Activated naive CD4-positive, alpha-beta T cell treated with anti-CD3 and anti-CD28 coated beads, Interleukin-2, amount 50 U/mL, for 24 hours (primary cell): ENCODE results near the gene XIRP2.

Source experiments
- H3K27ac Mint-ChIP-seq: one replicate; pipeline ENCODE4 v1.8.0; 2021; ENCODE audit warnings: mild to moderate bottlenecking, mixed read lengths
- H3K27me3 Mint-ChIP-seq: one replicate; pipeline ENCODE4 v1.8.0; 2021; ENCODE audit warnings: mixed read lengths
- H3K36me3 Mint-ChIP-seq: one replicate; pipeline ENCODE4 v1.8.0; 2021; ENCODE audit warnings: mixed read lengths
- H3K4me1 Mint-ChIP-seq: one replicate; pipeline ENCODE4 v1.8.0; 2021; ENCODE audit warnings: mixed read lengths
- H3K4me3 Mint-ChIP-seq: one replicate; pipeline ENCODE4 v1.8.0; 2021; ENCODE audit warnings: mild to moderate bottlenecking, mixed read lengths
- H3K9me3 Mint-ChIP-seq: one replicate; pipeline ENCODE4 v1.8.0; 2021; ENCODE audit warnings: mixed read lengths

Gene XIRP2

GRCh38 chr2:166901336-166901735 is 13.1 kb downstream of the XIRP2 start:
- Mint-ChIP-seq H3K4me3 (no peak overlapping the region), H3K36me3 (no peaks in the 10 kb centered on the region), H3K4me1 (no peaks in the 10 kb centered on the region), H3K27me3 (no peaks in the 10 kb centered on the region), H3K9me3 (no peaks in the 10 kb centered on the region), H3K27ac (no peak overlapping the region)

- Mint-ChIP-seq H3K4me3 (no peak overlapping the region), H3K27me3 (no peaks in the 10 kb centered on the region), H3K27ac (no peak overlapping the region), H3K9me3 (no peaks in the 10 kb centered on the region), H3K36me3 (no peaks in the 10 kb centered on the region), H3K4me1 (no peaks in the 10 kb centered on the region)
Measured at GRCh38 chr2:166916987-166917386, 28.7 kb downstream of the XIRP2 start.

- Mint-ChIP-seq H3K4me1 (no peaks in the 10 kb centered on the region), H3K4me3 (no peak overlapping the region), H3K27ac (no peak overlapping the region), H3K36me3 (no peaks in the 10 kb centered on the region), H3K27me3 (no peaks in the 10 kb centered on the region), H3K9me3 (no peaks in the 10 kb centered on the region)
Measured at GRCh38 chr2:166917415-166917814, 29.1 kb downstream of the XIRP2 start.

GRCh38 chr2:166921261-166921896 is 33.1 kb downstream of the XIRP2 start:
- no peak overlapping the region for H3K4me3 Mint-ChIP-seq
- no peaks in the 10 kb centered on the region for H3K4me1 Mint-ChIP-seq
- no peak overlapping the region for H3K27ac Mint-ChIP-seq
- no peaks in the 10 kb centered on the region for H3K9me3 Mint-ChIP-seq
- H3K27me3 Mint-ChIP-seq = no peaks in the 10 kb centered on the region
- H3K36me3 Mint-ChIP-seq = no peaks in the 10 kb centered on the region

GRCh38 chr2:166924967-166925366 is 36.7 kb downstream of the XIRP2 start:
- no peaks in the 10 kb centered on the region for H3K27me3 Mint-ChIP-seq
- H3K27ac Mint-ChIP-seq = no peak overlapping the region
- no peak overlapping the region for H3K4me3 Mint-ChIP-seq
- H3K4me1 Mint-ChIP-seq = no peaks in the 10 kb centered on the region
- no peaks in the 10 kb centered on the region for H3K36me3 Mint-ChIP-seq
- H3K9me3 Mint-ChIP-seq = no peaks in the 10 kb centered on the region

- no peaks in the 10 kb centered on the region for H3K36me3 Mint-ChIP-seq
- H3K9me3 Mint-ChIP-seq = no peaks in the 10 kb centered on the region
- no peak overlapping the region for H3K4me3 Mint-ChIP-seq
- no peak overlapping the region for H3K27ac Mint-ChIP-seq
- no peaks in the 10 kb centered on the region for H3K27me3 Mint-ChIP-seq
- H3K4me1 Mint-ChIP-seq = no peaks in the 10 kb centered on the region
Measured at GRCh38 chr2:166926657-166927056, 38.4 kb downstream of the XIRP2 start.

GRCh38 chr2:166932032-166932431 is 43.8 kb downstream of the XIRP2 start:
- H3K27me3 Mint-ChIP-seq = no peaks in the 10 kb centered on the region
- H3K27ac Mint-ChIP-seq = no peak overlapping the region
- no peaks in the 10 kb centered on the region for H3K36me3 Mint-ChIP-seq
- no peak overlapping the region for H3K4me3 Mint-ChIP-seq
- no peaks in the 10 kb centered on the region for H3K9me3 Mint-ChIP-seq
- no peaks in the 10 kb centered on the region for H3K4me1 Mint-ChIP-seq

- Mint-ChIP-seq H3K27me3 (no peaks in the 10 kb centered on the region), H3K9me3 (peaks cover 2% of the 10 kb centered on the region), H3K4me3 (no peak overlapping the region), H3K36me3 (no peaks in the 10 kb centered on the region), H3K27ac (no peak overlapping the region), H3K4me1 (no peaks in the 10 kb centered on the region)
Measured at GRCh38 chr2:166934817-166935216, 46.5 kb downstream of the XIRP2 start.

- H3K4me1 Mint-ChIP-seq = no peaks in the 10 kb centered on the region
- H3K27ac Mint-ChIP-seq = no peak overlapping the region
- H3K36me3 Mint-ChIP-seq = no peaks in the 10 kb centered on the region
- H3K4me3 Mint-ChIP-seq = no peak overlapping the region
- H3K27me3 Mint-ChIP-seq = no peaks in the 10 kb centered on the region
- H3K9me3 Mint-ChIP-seq = peaks cover 7% of the 10 kb centered on the region
Measured at GRCh38 chr2:166942377-166942776, 54.1 kb downstream of the XIRP2 start.

GRCh38 chr2:166944909-166945308 is 56.6 kb downstream of the XIRP2 start:
- H3K4me1 Mint-ChIP-seq = no peaks in the 10 kb centered on the region
- no peaks in the 10 kb centered on the region for H3K27me3 Mint-ChIP-seq
- peaks cover 4% of the 10 kb centered on the region for H3K9me3 Mint-ChIP-seq
- H3K4me3 Mint-ChIP-seq = no peak overlapping the region
- H3K27ac Mint-ChIP-seq = no peak overlapping the region
- no peaks in the 10 kb centered on the region for H3K36me3 Mint-ChIP-seq

GRCh38 chr2:166957686-166958085 is 69.4 kb downstream of the XIRP2 start:
- Mint-ChIP-seq H3K4me1 (no peaks in the 10 kb centered on the region), H3K36me3 (no peaks in the 10 kb centered on the region), H3K27ac (no peak overlapping the region), H3K4me3 (no peak overlapping the region), H3K27me3 (no peaks in the 10 kb centered on the region), H3K9me3 (no peaks in the 10 kb centered on the region)

- no peak overlapping the region for H3K27ac Mint-ChIP-seq
- no peaks in the 10 kb centered on the region for H3K9me3 Mint-ChIP-seq
- H3K36me3 Mint-ChIP-seq = no peaks in the 10 kb centered on the region
- H3K4me3 Mint-ChIP-seq = no peak overlapping the region
- H3K4me1 Mint-ChIP-seq = no peaks in the 10 kb centered on the region
- no peaks in the 10 kb centered on the region for H3K27me3 Mint-ChIP-seq
Measured at GRCh38 chr2:166958986-166959481, 70.8 kb downstream of the XIRP2 start.

- Mint-ChIP-seq H3K9me3 (no peaks in the 10 kb centered on the region), H3K4me3 (no peak overlapping the region), H3K36me3 (no peaks in the 10 kb centered on the region), H3K27ac (no peak overlapping the region), H3K4me1 (no peaks in the 10 kb centered on the region), H3K27me3 (no peaks in the 10 kb centered on the region)
Measured at GRCh38 chr2:166959556-166959955, 71.3 kb downstream of the XIRP2 start.

- H3K36me3 Mint-ChIP-seq = no peaks in the 10 kb centered on the region
- no peaks in the 10 kb centered on the region for H3K4me1 Mint-ChIP-seq
- H3K27me3 Mint-ChIP-seq = no peaks in the 10 kb centered on the region
- no peak overlapping the region for H3K4me3 Mint-ChIP-seq
- no peak overlapping the region for H3K27ac Mint-ChIP-seq
- no peaks in the 10 kb centered on the region for H3K9me3 Mint-ChIP-seq
Measured at GRCh38 chr2:166960702-166961270, 72.5 kb downstream of the XIRP2 start.

- Mint-ChIP-seq H3K27ac (no peak overlapping the region), H3K27me3 (no peaks in the 10 kb centered on the region)
Measured at GRCh38 chr2:166961933-166962332, 73.7 kb downstream of the XIRP2 start.

GRCh38 chr2:166969486-166969885 is 81.2 kb downstream of the XIRP2 start:
- peaks cover 2% of the 10 kb centered on the region for H3K27me3 Mint-ChIP-seq
- H3K27ac Mint-ChIP-seq = no peak overlapping the region
- no peaks in the 10 kb centered on the region for H3K9me3 Mint-ChIP-seq
- H3K4me1 Mint-ChIP-seq = no peaks in the 10 kb centered on the region
- no peaks in the 10 kb centered on the region for H3K36me3 Mint-ChIP-seq
- no peak overlapping the region for H3K4me3 Mint-ChIP-seq

More at GRCh38 chr2:166961933-166962332, 73.7 kb downstream of the XIRP2 start:
- Mint-ChIP-seq H3K4me1 (no peaks in the 10 kb centered on the region), H3K4me3 (no peak overlapping the region), H3K9me3 (no peaks in the 10 kb centered on the region), H3K36me3 (no peaks in the 10 kb centered on the region)

- H3K36me3 Mint-ChIP-seq = no peaks in the 10 kb centered on the region
- H3K27me3 Mint-ChIP-seq = peaks cover 2% of the 10 kb centered on the region
- H3K4me1 Mint-ChIP-seq = no peaks in the 10 kb centered on the region
- H3K27ac Mint-ChIP-seq = no peak overlapping the region
- H3K9me3 Mint-ChIP-seq = peaks cover 6% of the 10 kb centered on the region
- H3K4me3 Mint-ChIP-seq = no peak overlapping the region
Measured at GRCh38 chr2:166972002-166972401, 83.7 kb downstream of the XIRP2 start.
